ENCODE data around the gene ZNF580. TPM values are rescaled to one million over a fixed set of nuclear protein-coding genes. Genes with fewer than 3 reads are reported as not detected.
A peak's percentile ranks its signal among the peaks of the same experiment; 100 is the strongest.

The ZNF580 gene
- total RNA-seq, 1 experiment from 2014 or later, result 32.0 TPM

GRCh38 chr19:55676889-55677505 is 36.2 kb downstream of the ZNF580 start:
- Mint-ChIP-seq H3K9me3 (no peaks in the 10 kb centered on the region), H3K27ac (no peak overlapping the region; the same call in 1 of the 2 replicates), H3K4me1 (peaks cover 32% of the 10 kb centered on the region), H3K4me3 (peak overlapping the region; percentile 98), H3K27me3 (ENCODE audit: low read depth) (no peaks in the 10 kb centered on the region), H3K36me3 (peaks cover 35% of the 10 kb centered on the region)
- DNase-seq (ENCODE audit: low spot score), result no peak
- TF ChIP-seq NR1H2 (CRISPR knock-in tag; IDR thresholded peaks at IDR 0.05), result no peak
- no peak for TF ChIP-seq RORB (CRISPR knock-in tag; IDR thresholded peaks at IDR 0.05)
- no peak for TF ChIP-seq SMAD4 (CRISPR knock-in tag; IDR thresholded peaks at IDR 0.05)
- no peak for TF ChIP-seq ESRRA (CRISPR knock-in tag; IDR thresholded peaks at IDR 0.05; ENCODE audit: borderline replicate concordance)
- TF ChIP-seq PRRX2 (CRISPR knock-in tag; IDR thresholded peaks at IDR 0.05), result no peak
- TF ChIP-seq ELF4 (CRISPR knock-in tag; IDR thresholded peaks at IDR 0.05; ENCODE audit: low read depth), result no peak
- TF ChIP-seq ZNF121 (CRISPR knock-in tag; IDR thresholded peaks at IDR 0.05), result no peak
- TF ChIP-seq, protein P1, sequence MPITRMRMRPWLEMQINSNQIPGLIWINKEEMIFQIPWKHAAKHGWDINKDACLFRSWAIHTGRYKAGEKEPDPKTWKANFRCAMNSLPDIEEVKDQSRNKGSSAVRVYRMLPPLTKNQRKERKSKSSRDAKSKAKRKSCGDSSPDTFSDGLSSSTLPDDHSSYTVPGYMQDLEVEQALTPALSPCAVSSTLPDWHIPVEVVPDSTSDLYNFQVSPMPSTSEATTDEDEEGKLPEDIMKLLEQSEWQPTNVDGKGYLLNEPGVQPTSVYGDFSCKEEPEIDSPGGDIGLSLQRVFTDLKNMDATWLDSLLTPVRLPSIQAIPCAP (CRISPR knock-in tag; IDR thresholded peaks at IDR 0.05), result no peak
- TF ChIP-seq CBFB (CRISPR knock-in tag; IDR thresholded peaks at IDR 0.05; ENCODE audit: low read depth), result no peak
- no peak for TF ChIP-seq ATF1 (CRISPR knock-in tag; IDR thresholded peaks at IDR 0.05)
- no peak for TF ChIP-seq SMAD3 (CRISPR knock-in tag; IDR thresholded peaks at IDR 0.05; ENCODE audit: borderline replicate concordance)
- ATAC-seq, result no peak
- ChIA-PET POLR2A (no interaction called here), CTCF (no interaction called here)

GRCh38 chr19:55677572-55678028 is 36.8 kb downstream of the ZNF580 start:
- Mint-ChIP-seq H3K27ac (peak overlapping the region; percentile 58), H3K4me3 (no peak overlapping the region), H3K9me3 (no peaks in the 10 kb centered on the region), H3K36me3 (peaks cover 33% of the 10 kb centered on the region), H3K27me3 (ENCODE audit: low read depth) (no peaks in the 10 kb centered on the region), H3K4me1 (peaks cover 27% of the 10 kb centered on the region)
- ATAC-seq (no peak), DNase-seq (ENCODE audit: low spot score) (no peak)
- ChIA-PET POLR2A (no interaction called here), CTCF (no interaction called here)
- TF ChIP-seq, protein P2, sequence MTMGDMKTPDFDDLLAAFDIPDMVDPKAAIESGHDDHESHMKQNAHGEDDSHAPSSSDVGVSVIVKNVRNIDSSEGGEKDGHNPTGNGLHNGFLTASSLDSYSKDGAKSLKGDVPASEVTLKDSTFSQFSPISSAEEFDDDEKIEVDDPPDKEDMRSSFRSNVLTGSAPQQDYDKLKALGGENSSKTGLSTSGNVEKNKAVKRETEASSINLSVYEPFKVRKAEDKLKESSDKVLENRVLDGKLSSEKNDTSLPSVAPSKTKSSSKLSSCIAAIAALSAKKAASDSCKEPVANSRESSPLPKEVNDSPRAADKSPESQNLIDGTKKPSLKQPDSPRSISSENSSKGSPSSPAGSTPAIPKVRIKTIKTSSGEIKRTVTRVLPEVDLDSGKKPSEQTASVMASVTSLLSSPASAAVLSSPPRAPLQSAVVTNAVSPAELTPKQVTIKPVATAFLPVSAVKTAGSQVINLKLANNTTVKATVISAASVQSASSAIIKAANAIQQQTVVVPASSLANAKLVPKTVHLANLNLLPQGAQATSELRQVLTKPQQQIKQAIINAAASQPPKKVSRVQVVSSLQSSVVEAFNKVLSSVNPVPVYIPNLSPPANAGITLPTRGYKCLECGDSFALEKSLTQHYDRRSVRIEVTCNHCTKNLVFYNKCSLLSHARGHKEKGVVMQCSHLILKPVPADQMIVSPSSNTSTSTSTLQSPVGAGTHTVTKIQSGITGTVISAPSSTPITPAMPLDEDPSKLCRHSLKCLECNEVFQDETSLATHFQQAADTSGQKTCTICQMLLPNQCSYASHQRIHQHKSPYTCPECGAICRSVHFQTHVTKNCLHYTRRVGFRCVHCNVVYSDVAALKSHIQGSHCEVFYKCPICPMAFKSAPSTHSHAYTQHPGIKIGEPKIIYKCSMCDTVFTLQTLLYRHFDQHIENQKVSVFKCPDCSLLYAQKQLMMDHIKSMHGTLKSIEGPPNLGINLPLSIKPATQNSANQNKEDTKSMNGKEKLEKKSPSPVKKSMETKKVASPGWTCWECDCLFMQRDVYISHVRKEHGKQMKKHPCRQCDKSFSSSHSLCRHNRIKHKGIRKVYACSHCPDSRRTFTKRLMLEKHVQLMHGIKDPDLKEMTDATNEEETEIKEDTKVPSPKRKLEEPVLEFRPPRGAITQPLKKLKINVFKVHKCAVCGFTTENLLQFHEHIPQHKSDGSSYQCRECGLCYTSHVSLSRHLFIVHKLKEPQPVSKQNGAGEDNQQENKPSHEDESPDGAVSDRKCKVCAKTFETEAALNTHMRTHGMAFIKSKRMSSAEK (CRISPR knock-in tag; IDR thresholded peaks at IDR 0.05; ENCODE audit: borderline replicate concordance), result no peak
- TF ChIP-seq HMGA2 (CRISPR knock-in tag; IDR thresholded peaks at IDR 0.05), result no peak
- no peak for TF ChIP-seq NFATC4 (CRISPR knock-in tag; IDR thresholded peaks at IDR 0.05)
- TF ChIP-seq ZNF232 (CRISPR knock-in tag; IDR thresholded peaks at IDR 0.05), result no peak
- no peak for TF ChIP-seq IRF2 (CRISPR knock-in tag; IDR thresholded peaks at IDR 0.05; ENCODE audit: borderline replicate concordance, low read depth)
- TF ChIP-seq, protein P3, sequence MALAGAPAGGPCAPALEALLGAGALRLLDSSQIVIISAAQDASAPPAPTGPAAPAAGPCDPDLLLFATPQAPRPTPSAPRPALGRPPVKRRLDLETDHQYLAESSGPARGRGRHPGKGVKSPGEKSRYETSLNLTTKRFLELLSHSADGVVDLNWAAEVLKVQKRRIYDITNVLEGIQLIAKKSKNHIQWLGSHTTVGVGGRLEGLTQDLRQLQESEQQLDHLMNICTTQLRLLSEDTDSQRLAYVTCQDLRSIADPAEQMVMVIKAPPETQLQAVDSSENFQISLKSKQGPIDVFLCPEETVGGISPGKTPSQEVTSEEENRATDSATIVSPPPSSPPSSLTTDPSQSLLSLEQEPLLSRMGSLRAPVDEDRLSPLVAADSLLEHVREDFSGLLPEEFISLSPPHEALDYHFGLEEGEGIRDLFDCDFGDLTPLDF (CRISPR knock-in tag; IDR thresholded peaks at IDR 0.05), result no peak
- no peak for TF ChIP-seq ATF6 (CRISPR knock-in tag; IDR thresholded peaks at IDR 0.05)
- no peak for TF ChIP-seq ZNF138 (CRISPR knock-in tag; conservative IDR thresholded peaks at IDR 0.05)
- no peak for TF ChIP-seq ETV6 (CRISPR knock-in tag; IDR thresholded peaks at IDR 0.05)
- no peak for TF ChIP-seq KAT7 (CRISPR knock-in tag; IDR thresholded peaks at IDR 0.05; ENCODE audit: borderline replicate concordance)

Data from WTC11 (cell line).